SKM-1 treated with dmso at 0.1 percent for 144 hours (cell line): ENCODE measurements around the gene GTSE1.

Experiments
- DNase-seq: peaks from one replicate; lab custom pipeline; 2025; ENCODE audit not compliant: unreplicated experiment; lab: John Stamatoyannopoulos, UW

Gene GTSE1

DNA sequence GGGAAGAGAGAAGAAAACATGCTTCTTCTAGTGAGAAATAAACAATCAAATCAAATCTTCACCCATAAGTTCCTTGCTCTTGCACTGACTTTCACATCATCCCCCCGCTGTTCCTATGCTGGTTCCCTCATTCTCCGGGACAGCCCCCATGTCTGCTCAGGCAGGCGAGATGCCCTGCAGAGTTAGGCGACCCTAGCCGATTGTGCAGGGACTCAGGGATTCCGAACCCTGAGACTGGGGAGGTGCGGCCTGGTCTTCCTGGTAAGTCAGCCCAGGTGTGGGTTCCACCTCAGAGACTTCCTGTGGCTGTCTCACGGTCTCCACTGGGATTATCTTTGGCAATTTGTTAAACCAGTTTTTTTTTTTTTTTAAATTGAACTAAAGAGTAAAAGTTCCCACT is 22.3 kb upstream of the GTSE1 start:
- DNase-seq, result no peak

DNA sequence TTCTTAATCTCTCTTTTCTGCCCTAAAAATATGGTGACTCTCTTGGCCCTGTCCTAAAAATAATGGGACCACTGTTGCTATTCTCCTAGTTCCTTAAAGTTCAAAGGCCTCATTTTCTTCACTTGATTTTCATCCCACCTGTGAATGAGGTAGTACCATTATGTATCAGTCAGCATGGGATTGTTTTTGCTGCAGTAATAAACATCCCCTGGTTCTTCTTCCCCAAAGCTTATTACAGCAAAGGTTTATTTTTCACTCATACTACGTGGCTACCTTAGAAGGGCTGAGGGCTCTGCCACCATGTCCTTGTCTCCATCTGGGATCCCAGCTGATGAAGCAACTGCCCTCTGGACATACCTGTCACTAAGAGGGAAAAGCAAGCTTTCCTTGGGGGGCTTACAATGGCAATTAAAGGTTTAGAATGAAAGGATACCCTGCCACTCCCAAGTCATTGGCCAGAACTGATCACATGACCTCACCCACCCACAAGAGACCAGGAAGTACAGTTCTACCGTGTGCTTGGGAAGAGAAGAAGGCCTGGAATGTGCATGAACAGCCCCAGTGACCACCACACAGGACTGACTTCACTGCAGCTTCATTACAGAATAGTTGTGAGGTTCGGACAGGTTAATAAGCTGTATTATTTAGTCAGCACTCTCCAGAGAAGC is 21.1 kb upstream of the GTSE1 start:
- no peak for DNase-seq

GRCh38 chr22:46276563-46276962 is 20.1 kb upstream of the GTSE1 start:
- DNase-seq, result no peak

DNA sequence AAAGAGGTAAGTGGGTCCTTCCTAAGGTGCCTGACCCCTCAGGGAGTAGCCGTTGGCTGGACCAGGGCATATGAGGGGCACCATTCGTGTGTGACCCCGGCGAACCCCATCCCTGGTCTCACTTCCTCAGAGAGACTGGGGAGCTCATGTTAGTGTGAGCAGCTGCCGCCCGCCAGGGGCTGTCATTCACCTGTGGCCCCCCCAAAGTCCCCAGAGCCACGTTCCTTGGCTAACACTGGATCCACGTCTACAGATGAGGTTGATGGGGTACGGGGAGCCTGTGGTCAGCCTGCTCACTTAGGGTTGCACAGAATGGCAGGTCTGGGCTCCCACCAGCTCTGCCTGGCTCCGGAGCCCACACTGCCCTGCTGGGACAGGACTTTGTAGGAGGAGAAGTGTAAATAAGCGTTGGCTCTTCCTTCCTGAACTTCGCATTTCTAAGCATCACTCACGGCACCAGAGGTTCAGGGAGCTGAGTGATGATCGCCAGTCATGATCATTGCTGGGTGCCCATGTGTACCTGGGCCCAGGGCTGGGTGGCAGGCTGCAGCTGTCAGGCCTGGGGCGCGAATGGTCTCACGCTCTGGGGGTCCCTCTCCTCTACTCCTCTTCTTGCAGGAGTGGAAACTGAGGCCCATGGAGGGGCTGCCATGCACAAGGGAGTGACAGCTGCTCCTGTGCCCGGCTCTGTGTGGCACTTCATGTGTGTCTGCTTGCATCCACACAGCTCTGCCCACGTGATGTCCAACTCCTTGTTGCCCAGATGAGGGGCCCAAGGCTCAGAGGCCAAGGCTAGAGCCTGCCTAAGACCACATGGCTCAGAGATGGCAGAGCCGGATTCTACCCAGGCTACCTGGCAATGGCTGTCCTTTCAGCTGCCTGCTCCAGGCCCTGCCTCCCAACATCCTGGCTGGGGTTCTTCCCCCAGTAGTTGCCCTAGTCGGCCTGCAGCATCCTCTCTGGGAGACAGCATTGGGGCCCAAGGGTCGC is 17.7 kb upstream of the GTSE1 start:
- no peak for DNase-seq

GRCh38 chr22:46280063-46280817 is 16.4 kb upstream of the GTSE1 start:
- DNase-seq, result no peak

DNA sequence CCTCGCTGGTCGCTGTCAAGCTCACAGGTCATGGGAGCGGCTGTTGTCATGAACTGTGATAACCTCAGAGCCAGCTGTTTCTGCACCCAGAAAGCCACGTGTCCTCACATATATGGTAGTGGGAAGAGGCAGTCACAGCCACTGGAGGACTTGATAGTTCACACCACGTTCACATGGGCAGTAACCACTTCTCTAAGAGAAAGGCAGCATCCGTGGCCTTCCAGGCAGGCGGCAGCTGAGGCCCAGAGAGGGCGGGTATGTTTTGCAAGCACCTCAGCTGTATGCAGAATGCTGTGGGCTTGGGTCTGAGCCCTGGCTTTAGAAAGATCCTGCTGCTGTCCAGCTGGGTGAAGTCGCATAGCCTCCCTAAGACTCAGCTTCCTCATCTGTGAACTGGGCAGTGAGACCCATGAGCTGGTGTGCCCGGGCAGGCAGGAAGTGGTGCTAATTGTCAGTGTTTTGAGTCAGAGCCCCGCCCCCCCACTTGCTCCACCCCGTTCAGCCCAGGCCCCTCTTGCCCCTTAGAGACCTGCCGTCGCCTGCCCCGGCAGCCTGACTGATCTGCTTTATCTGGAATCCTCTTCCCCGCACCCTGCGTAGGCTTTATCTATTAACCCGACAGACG is 15.6 kb upstream of the GTSE1 start:
- no peak for DNase-seq

DNA sequence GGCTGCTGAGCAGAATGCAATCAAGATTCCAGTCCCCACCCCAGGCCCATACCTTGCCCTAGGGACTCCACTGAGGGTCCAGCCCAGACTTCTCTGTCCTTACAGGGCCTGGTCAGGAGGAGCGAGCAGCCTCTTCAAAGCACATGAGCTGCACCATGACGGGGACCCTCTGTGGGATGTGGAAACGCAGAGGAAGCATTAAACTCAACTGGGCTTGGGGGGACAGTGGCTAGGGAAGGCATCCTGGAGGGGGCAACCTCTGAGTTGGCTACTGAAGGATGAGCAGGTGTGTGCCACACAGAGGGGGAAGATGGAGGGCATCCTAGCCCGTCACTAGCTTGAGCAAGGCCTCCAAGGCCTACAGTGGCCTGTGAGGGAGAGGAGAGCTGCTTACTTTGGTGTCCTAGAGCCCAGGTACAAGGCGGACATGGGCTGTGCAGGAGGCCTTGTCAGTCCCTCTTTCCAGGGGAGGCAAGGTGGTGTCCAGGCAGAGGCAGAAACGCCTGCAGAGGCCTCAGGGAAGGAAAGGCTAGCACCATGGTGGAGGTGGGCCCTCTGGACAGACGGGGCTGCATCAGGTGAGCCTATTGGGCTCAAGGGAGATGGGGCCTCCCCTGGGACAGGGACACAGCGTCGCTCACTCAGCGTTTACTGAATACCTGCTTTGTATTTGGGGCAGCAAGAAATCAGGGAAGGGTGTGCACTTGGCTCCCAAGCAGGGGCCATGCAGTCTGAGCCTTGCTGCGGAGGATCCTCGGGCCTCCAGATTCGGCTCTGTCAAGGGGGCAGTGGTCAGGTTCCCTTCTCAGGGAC is 14.6 kb upstream of the GTSE1 start:
- DNase-seq, result no peak

- no peak for DNase-seq
Measured at GRCh38 chr22:46286006-46286405, 10.7 kb upstream of the GTSE1 start.

DNA sequence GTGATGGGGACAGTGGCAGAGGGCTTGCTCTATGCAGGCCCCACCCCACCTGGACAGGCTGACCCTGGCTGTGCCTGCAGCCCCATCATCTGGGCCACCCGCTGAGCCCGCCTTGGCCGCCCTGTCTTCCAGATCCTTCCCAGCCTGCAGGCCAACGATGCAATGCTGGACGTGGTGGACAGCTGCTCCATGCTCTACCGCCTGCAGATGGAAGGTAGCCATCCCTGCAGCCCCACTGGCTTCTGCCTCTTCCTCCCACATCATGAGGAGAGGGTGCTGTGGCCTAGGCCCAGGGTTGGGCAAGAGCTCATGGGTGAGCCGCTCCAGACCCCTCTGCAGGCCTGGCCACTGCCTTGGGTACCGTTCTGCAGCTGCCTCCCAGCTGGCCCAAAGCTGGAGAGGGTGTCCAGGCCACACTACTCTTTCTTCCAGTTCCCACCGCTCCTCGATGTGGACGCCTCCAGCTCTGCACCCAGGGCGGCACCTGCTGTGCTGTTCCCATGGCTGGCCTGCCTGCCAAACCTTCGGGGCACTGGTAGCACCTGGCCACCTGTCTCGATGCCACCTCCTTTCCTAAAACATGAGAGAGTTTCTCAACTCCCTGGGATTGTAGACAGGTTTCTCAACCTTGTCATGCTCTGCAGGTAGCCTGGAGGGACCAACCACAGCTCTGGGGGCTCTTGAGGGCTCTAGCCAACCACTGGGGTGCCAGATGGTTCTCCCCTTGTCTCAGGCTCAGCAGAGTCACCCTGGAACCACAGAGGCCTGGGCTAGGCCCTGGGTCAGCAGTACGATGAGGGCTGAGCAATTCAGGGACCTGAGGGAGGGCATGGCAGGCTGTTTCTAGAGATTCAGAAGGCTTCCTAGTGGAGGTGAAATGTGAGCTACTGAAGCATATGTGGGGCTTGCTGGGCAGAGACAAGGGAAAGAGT is 9.5 kb upstream of the GTSE1 start:
- DNase-seq, result no peak

- DNase-seq, result no peak
Measured at GRCh38 chr22:46287873-46288751, 8.6 kb upstream of the GTSE1 start.

DNA sequence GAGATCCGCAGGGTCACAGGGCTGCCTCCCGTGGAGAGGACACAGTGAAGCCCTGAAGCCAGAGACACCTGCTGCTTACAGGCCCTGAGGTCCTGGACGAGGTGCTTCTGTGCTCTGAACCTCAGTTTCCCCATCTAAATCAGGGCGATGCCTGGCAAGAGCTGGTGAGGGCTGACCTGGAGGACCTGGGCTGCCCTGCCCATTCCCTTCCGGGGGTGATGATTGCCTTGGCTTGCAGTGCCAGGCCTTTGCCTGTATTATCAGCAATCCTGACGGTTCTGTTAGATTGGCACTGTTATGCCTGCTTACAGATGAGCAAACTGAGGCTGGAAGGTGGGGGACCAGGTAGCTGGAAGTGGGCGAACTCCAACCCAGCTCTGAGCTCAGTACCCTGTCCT is 7.8 kb upstream of the GTSE1 start:
- no peak for DNase-seq

DNA sequence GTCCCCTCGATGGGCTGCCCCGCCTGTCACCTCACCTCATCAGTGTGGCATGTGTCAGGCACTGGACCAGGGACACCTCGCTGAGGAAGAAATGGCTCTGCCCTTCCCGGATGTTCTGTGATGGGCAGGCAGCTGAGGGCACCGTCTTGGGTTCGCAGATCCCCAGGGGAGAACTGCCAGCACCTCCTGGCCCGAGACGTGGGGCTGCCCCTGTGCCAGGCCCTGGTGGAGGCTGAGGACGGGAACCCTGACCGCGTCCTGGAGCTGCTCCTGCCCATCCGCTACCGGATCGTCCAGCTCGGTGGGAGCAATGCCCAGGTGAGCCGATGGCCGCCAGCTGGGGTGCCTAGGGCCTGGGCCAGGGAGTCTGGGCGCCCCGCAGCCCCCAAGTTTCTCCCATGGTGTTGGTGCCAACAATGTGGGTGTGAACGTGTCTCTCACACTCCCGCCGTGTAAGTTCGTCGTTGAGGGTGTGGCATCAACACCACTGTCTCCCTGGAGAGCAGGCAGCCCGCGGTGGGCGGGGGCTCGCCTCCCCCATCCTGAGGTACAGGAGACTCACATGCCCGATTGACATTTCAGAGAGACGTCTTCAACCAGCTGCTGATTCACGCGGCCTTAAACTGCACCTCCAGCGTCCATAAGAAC is 7.3 kb upstream of the GTSE1 start:
- no peak for DNase-seq

DNA sequence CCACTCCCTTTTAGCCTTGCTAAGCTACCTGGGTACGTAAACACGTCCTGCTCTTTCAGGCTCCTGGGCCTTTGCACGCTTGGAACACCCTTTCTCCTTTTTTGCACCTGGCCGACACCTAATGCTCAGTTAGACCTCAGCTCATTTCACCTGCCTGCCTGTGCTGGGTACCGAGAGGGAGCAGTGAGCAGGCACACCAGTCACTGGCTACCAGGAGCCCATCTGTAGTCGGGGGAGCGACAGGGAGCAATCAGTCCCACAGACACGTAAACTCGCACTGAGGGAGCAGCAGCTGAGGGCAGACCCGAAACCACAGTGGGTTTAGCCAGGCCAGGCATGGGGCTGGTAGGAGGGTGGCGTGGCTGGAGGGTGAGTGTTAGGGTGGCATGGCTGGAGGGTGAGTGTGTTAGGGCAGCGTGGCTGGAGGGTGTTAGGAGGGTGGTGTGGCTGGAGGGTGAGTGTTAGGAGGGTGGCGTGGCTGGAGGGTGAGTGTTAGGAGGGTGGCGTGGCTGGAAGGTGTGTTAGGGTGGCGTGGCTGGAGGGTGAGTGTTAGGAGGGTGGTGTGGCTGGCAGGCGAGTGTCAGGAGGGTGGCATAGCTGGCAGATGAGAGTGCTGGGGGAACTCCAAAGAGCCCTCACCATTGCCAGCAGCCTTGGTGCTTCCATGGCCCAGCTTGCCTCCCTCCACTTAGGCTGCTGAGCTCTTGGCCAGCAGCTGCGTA is 6.4 kb upstream of the GTSE1 start:
- DNase-seq, result no peak

DNA sequence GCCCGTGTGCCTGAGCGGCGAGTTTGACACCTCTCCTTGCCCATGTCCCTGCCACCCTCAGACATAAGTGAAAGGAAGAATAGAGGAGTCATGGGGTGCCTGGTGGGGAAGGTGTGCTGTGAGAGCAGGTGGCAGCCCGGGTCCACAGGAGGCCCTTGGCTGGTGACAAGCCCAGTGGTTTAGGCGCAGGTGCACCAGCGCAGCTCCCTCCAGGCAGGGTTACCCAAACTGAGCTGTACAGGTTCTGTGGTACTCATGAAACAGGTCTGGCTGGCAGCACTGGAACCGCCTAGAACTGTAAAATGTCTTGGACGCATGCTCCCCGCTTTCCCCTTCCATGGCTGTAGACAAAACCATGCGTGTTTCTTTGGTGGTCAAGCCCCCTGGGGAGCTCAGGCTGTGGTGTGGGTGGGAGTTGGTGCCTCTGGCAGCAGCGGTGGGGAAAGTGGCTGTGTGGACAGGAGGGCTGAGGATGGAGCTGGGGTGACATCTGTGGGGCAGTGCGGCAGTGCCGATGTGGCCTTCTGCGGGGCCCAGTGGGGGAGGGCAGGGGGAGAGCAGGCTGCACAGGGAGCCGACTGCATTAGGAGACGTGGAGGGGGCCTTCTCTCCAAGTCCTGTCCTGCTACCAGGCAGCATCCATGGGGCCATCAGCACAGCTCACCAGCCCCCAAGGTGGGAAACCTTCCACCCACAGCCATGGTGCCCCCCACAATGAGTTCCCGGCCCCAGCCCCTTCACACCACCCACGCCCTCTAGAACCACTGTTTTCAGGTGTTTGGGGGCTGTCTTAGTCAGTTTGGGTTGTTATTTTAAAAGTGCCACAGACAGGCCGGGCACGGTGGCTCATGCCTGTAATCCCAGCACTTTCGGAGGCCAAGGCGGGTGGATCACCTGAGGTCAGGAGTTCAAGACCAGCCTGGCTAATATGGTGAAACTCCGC is 5.6 kb upstream of the GTSE1 start:
- DNase-seq, result no peak

DNA sequence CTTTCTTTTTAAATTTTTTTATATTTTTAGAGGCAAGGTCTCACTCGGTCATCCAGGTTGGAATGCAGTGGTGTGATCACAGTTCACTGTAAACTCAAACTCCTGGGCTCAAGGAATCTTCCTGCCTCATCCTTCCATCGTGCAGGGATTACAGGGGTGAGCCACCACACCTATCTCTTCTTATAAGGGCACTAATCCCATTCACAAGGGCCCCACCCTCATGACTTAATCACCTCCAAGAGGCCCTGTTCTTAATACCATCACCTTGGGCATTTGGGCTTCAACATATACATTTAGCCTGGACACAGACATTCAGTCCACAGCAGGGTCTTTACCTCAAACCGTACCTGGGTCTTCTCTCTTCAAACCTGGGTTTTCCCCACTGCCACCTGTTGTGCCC is 4.5 kb upstream of the GTSE1 start:
- DNase-seq, result no peak

DNA sequence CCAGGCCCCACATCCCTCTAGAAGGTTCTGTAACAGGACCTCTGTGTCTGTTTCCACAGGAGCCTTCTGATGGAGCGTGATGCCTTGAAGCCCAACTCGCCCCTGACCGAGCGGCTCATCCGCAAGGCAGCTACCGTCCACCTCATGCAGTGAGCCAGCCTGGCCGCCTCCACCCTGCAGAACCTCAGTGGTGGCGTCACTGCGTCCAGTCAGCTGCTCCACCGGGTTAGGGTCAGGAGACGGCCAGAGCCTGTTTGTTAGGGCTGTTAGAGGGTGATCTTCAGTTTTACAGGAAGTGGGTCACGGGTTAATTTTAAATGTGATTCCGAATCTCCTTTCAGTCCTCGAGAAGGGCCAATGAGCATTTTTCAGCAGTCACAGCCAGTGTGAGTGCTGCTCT is 3.9 kb upstream of the GTSE1 start:
- no peak for DNase-seq
